ENCODE results near the gene BACH2.

GRCh38 chr6:89954721-89955148 is 341.9 kb downstream of the BACH2 start:
- TF ChIP-seq CTCF (IDR thresholded peaks at IDR 0.05) (no peak), POLR2A (IDR thresholded peaks at IDR 0.05) (no peak)
